GM19397 (cell line): ENCODE measurements around the gene PERCC1.
"Not testable (repeated sequence)": the region's sequence is repeated elsewhere in the genome, so short reads cannot be mapped to it uniquely, and the experiment has no call there.

Experiments used
- ATAC-seq: cut with Tn5 transposase; IDR thresholded peaks from one replicate; pipeline ENCODE4 v1.9.1; 2021; ENCODE audit warnings: mild to moderate bottlenecking, moderate library complexity; ENCODE audit not compliant: unreplicated experiment

Gene PERCC1

GRCh38 chr16:1433263-1433560, 2.3 kb downstream of the PERCC1 start:
- no peak for ATAC-seq

GRCh38 chr16:1433756-1434155, 2.9 kb downstream of the PERCC1 start:
- ATAC-seq = no peak

- no peak for ATAC-seq
Observed at GRCh38 chr16:1434644-1435592, 4.0 kb downstream of the PERCC1 start.

- no peak for ATAC-seq
Observed at GRCh38 chr16:1435921-1436697, 5.2 kb downstream of the PERCC1 start.

- ATAC-seq = no peak
Observed at GRCh38 chr16:1436731-1437355, 6.0 kb downstream of the PERCC1 start.

GRCh38 chr16:1437606-1438005, 6.7 kb downstream of the PERCC1 start:
- ATAC-seq = no peak

- ATAC-seq = no peak
Observed at GRCh38 chr16:1438229-1439057, 7.6 kb downstream of the PERCC1 start.

GRCh38 chr16:1439058-1439698, 8.3 kb downstream of the PERCC1 start:
- no peak for ATAC-seq

GRCh38 chr16:1439699-1440074, 8.8 kb downstream of the PERCC1 start:
- not testable (repeated sequence) for ATAC-seq

GRCh38 chr16:1441391-1441829, 10.5 kb downstream of the PERCC1 start:
- ATAC-seq = no peak

GRCh38 chr16:1442697-1443096, 11.8 kb downstream of the PERCC1 start:
- ATAC-seq = no peak

- no peak for ATAC-seq
Observed at GRCh38 chr16:1443403-1443973, 12.6 kb downstream of the PERCC1 start.

GRCh38 chr16:1443980-1444729, 13.3 kb downstream of the PERCC1 start, which contains the start of gene CCDC154:
Gene CCDC154, minus strand, starts transcription at chr16:1444556. Its CDS starts 234 bp downstream, at chr16:1444322.
- ATAC-seq = no peak

- no peak for ATAC-seq
Observed at GRCh38 chr16:1444730-1445517, 14.0 kb downstream of the PERCC1 start.

- no peak for ATAC-seq
Observed at GRCh38 chr16:1445518-1446203, 14.8 kb downstream of the PERCC1 start.

GRCh38 chr16:1446296-1447080, 15.6 kb downstream of the PERCC1 start:
- ATAC-seq = no peak

GRCh38 chr16:1447965-1448364, 17.1 kb downstream of the PERCC1 start:
- ATAC-seq = no peak
